ENCODE results near the gene TBC1D2B.

- TF ChIP-seq CTCF (IDR thresholded peaks at IDR 0.05), result no peak
- TF ChIP-seq POLR2AphosphoS5 (IDR thresholded peaks at IDR 0.05), result no peak
Measured at GRCh38 chr15:78007211-78007931, 70.1 kb downstream of the TBC1D2B start.

Data from stomach (tissue), 4 donors.